ENCODE measurements around the gene ARL5C. TPM values are rescaled to one million over a fixed set of nuclear protein-coding genes. Genes with fewer than 3 reads are reported as not detected.
A peak's percentile ranks its signal among the peaks of the same experiment; 100 is the strongest.

Gene ARL5C
- total RNA-seq, 1 experiment from 2014 or later = not detected

- H3K27ac ChIP-seq = no peak overlapping the region
- no peaks in the 10 kb centered on the region for H3K9me2 ChIP-seq (ENCODE audit: insufficient read depth)
- POLR2A ChIA-PET (ENCODE audit: unreplicated experiment) = interaction anchor here (0.7 kb wide), 1 partner anchor 34 kb away, joined by 3 read pairs; no protein-coding TSS in a partner anchor
- H3F3A ChIP-seq (ENCODE audit: insufficient read depth, low read depth) = peaks cover 69% of the 10 kb centered on the region
- no peaks in the 10 kb centered on the region for H3K9me3 ChIP-seq (ENCODE audit: insufficient read depth, low read depth)
- DNase-seq = no peak
- no TSS peak for BruUV-seq (replicated peaks)
- H3K4me2 ChIP-seq = no peak overlapping the region
- no peaks in the 10 kb centered on the region for H3K27me3 ChIP-seq (ENCODE audit: insufficient read depth, low read depth)
- H3K79me2 ChIP-seq (ENCODE audit: low read depth) = peaks cover 33% of the 10 kb centered on the region
- H2AFZ ChIP-seq = no peak overlapping the region
- peaks cover 22% of the 10 kb centered on the region for H3K4me1 ChIP-seq (replicated peaks; ENCODE audit: insufficient read depth)
- H4K20me1 ChIP-seq (ENCODE audit: insufficient read depth) = peaks cover 42% of the 10 kb centered on the region
- intact Hi-C loops (cut with micrococcal nuclease; ENCODE audit: unreplicated experiment) = no loop called here
- H3K36me3 ChIP-seq (ENCODE audit: low read depth) = peaks cover 35% of the 10 kb centered on the region
- CTCF ChIA-PET = no interaction called here
- TF ChIP-seq CTCF (conservative IDR thresholded peaks at IDR 0.05) (no peak), EZH2 (IDR thresholded peaks at IDR 0.05; ENCODE audit: low read depth) (no peak)
- H3K4me3 ChIP-seq = no peak overlapping the region
Measured at GRCh38 chr17:39204245-39204644, 38.3 kb upstream of the ARL5C start.

GRCh38 chr17:39200957-39201510, 35.1 kb upstream of the ARL5C start:
- Histone ChIP-seq H3K36me3 (ENCODE audit: low read depth) (peaks cover 35% of the 10 kb centered on the region), H3K4me1 (replicated peaks; ENCODE audit: insufficient read depth) (peaks cover 35% of the 10 kb centered on the region), H3F3A (ENCODE audit: insufficient read depth, low read depth) (peaks cover 76% of the 10 kb centered on the region), H3K79me2 (ENCODE audit: low read depth) (peaks cover 38% of the 10 kb centered on the region), H2AFZ (no peak overlapping the region), H4K20me1 (ENCODE audit: insufficient read depth) (peaks cover 42% of the 10 kb centered on the region), H3K27ac (peak overlapping the region; percentile 98), H3K4me3 (peak overlapping the region; percentile 76), H3K9me2 (ENCODE audit: insufficient read depth) (no peaks in the 10 kb centered on the region), H3K27me3 (ENCODE audit: insufficient read depth, low read depth) (no peaks in the 10 kb centered on the region), H3K9me3 (ENCODE audit: insufficient read depth, low read depth) (no peaks in the 10 kb centered on the region), H3K4me2 (peak overlapping the region; percentile 99)
- DNase-seq = no peak
- ChIA-PET POLR2A (ENCODE audit: unreplicated experiment) (no interaction called here), CTCF (no interaction called here)
- intact Hi-C loops (cut with micrococcal nuclease; ENCODE audit: unreplicated experiment) = no loop called here
- TF ChIP-seq CTCF (conservative IDR thresholded peaks at IDR 0.05) = no peak
- no peak for TF ChIP-seq EZH2 (IDR thresholded peaks at IDR 0.05; ENCODE audit: low read depth)
- TSS peak; percentile 55 for BruUV-seq (replicated peaks)

GRCh38 chr17:39200070-39200879, 34.3 kb upstream of the ARL5C start, which contains the start of gene RPL19:
Gene RPL19, plus strand, starts transcription at chr17:39200283. Its CDS starts 62 bp downstream, at chr17:39200345.
- BruUV-seq (replicated peaks) = no TSS peak
- intact Hi-C loops (cut with micrococcal nuclease; ENCODE audit: unreplicated experiment) = no loop called here
- Histone ChIP-seq H3K4me3 (peak within 1 kb of the TSS; percentile 76), H3K27me3 (ENCODE audit: insufficient read depth, low read depth) (no peaks in the 10 kb centered on the region), H3F3A (ENCODE audit: insufficient read depth, low read depth) (peaks cover 68% of the 10 kb centered on the region), H3K27ac (peak within 1 kb of the TSS; percentile 98), H3K4me2 (peak within 1 kb of the TSS; percentile 99), H3K79me2 (ENCODE audit: low read depth) (peaks cover 43% of the 10 kb centered on the region), H3K36me3 (ENCODE audit: low read depth) (peaks cover 35% of the 10 kb centered on the region), H2AFZ (peak within 1 kb of the TSS; percentile 86), H3K4me1 (replicated peaks; ENCODE audit: insufficient read depth) (peaks cover 37% of the 10 kb centered on the region), H4K20me1 (ENCODE audit: insufficient read depth) (peaks cover 42% of the 10 kb centered on the region), H3K9me3 (ENCODE audit: insufficient read depth, low read depth) (no peaks in the 10 kb centered on the region), H3K9me2 (ENCODE audit: insufficient read depth) (no peaks in the 10 kb centered on the region)
- no peak for TF ChIP-seq EZH2 (IDR thresholded peaks at IDR 0.05; ENCODE audit: low read depth)
- TF ChIP-seq CTCF (conservative IDR thresholded peaks at IDR 0.05) = no peak
- ChIA-PET CTCF (interaction anchor here (0.7 to 1.1 kb wide), 4 partner anchors 26 to 530 kb away, joined by 4 to 10 read pairs (median 5); no protein-coding TSS in a partner anchor), POLR2A (ENCODE audit: unreplicated experiment) (interaction anchor here (0.6 to 1.0 kb wide), 17 partner anchors 9 to 903 kb away, joined by 3 to 22 read pairs (median 7); partner anchors contain the start of genes FBXL20, MED1 and PSMD3)
- DNase-seq = peak in 1 of 2 experiments; percentile 63

Data from PC-9 (cell line).